GM12878 (cell line): Measurements from ENCODE around the gene DHRS1. TPM values are rescaled to one million over a fixed set of nuclear protein-coding genes. Genes with fewer than 3 reads are reported as not detected.

Source experiments
- ATAC-seq: fragments of 200-7000 bp; cut with Tn5 transposase; 3 replicates; pipeline ENCODE4 v1.9.1; 2020; ENCODE audit warnings: mild to moderate bottlenecking, moderate library complexity
- BruUV-seq: library from RNA; stranded (reverse); fragments of 400-500 nt; replicated peaks from 2 replicates; lab custom pipeline; 2021; lab: Mats Ljungman, UMichigan
- CTCF ChIA-PET: fragments of 300-600 bp; sonication (Branson Sonifier 250); formaldehyde crosslinking; extraction: SDS; loops from one replicate; lab custom pipeline; 2021; ENCODE audit warnings: inconsistent platforms; lab: Yijun Ruan, JAX
- POLR2A ChIA-PET: fragments of 350-600 bp; formaldehyde crosslinking; extraction: SDS; loops from one replicate; lab custom pipeline; 2021; ENCODE audit warnings: inconsistent platforms; lab: Charles Lee
- RAD21 ChIA-PET: fragments of 300-600 bp; sonication (Branson Sonifier 250); formaldehyde crosslinking; loops from one replicate; lab custom pipeline; 2023; ENCODE audit warnings: antibody characterized with exemption; ENCODE audit not compliant: unreplicated experiment; lab: Charles Lee
- SMC1A ChIA-PET: fragments of 300-600 bp; sonication (Branson Sonifier 250); formaldehyde crosslinking; loops from one replicate; lab custom pipeline; 2023; ENCODE audit not compliant: unreplicated experiment, uncharacterized antibody; lab: Charles Lee
- DNase-seq: peaks from one replicate; pipeline ENCODE4 v3.0.0-alpha.2; 2011; ENCODE audit warnings: low read depth, low spot score
- FAIRE-seq: peaks from 3 replicates; lab custom pipeline; 2011; peaks lifted over from hg19 to GRCh38; lab: Jason Lieb, UNC
- H2AFZ ChIP-seq: 2 replicates; pipeline ENCODE4 v1.6.0; 2011; ENCODE audit warnings: low read depth, low read length, control low read depth; ENCODE audit not compliant: control insufficient read depth
- H3K27ac ChIP-seq: 2 replicates; pipeline ENCODE4 v1.5.1; 2011; ENCODE audit warnings: control low read depth; ENCODE audit not compliant: control insufficient read depth, insufficient read depth
- H3K27me3 ChIP-seq, 2 experiments: replicated peaks in 1 of 2; 2 replicates each; pipeline versions ENCODE4 v1.6.0 to v1.6.1; 2011; ENCODE audit warnings: low read length in 1 of 2; ENCODE audit not compliant: control insufficient read depth in 2 of 2, insufficient read depth in 2 of 2
- H3K36me3 ChIP-seq, 2 experiments: 2 replicates each; pipeline ENCODE4 v1.5.1; 2011; ENCODE audit warnings: low read length in 1 of 2; ENCODE audit not compliant: control insufficient read depth in 2 of 2, insufficient read depth in 2 of 2
- H3K4me1 ChIP-seq: 2 replicates; pipeline ENCODE4 v1.6.1; 2011; ENCODE audit warnings: mild to moderate bottlenecking, low read length, moderate library complexity, mixed read lengths; ENCODE audit not compliant: control insufficient read depth, insufficient read depth
- H3K4me2 ChIP-seq: 2 replicates; pipeline ENCODE4 v1.6.0; 2011; ENCODE audit warnings: control low read depth; ENCODE audit not compliant: control insufficient read depth, insufficient read depth
- H3K4me3 ChIP-seq: fragments of 200-600 bp; sonication (generic); 2 replicates; pipeline ENCODE4 v1.5.1; 2016
- H3K79me2 ChIP-seq: 2 replicates; pipeline ENCODE4 v1.6.0; 2011; ENCODE audit warnings: low read length; ENCODE audit not compliant: control insufficient read depth, insufficient read depth
- H3K9ac ChIP-seq: 2 replicates; pipeline ENCODE4 v1.8.0; 2011; ENCODE audit warnings: low read length, control low read depth, mixed read lengths; ENCODE audit not compliant: control insufficient read depth, insufficient read depth
- H3K9me3 ChIP-seq: replicated peaks from 3 replicates; pipeline ENCODE4 v1.5.1; 2011; ENCODE audit warnings: mild to moderate bottlenecking, low read length; ENCODE audit not compliant: control insufficient read depth, insufficient read depth
- H4K20me1 ChIP-seq: 2 replicates; pipeline ENCODE4 v1.6.0; 2011; ENCODE audit not compliant: control insufficient read depth, insufficient read depth
- ATF2 ChIP-seq: IDR thresholded peaks from 2 replicates; pipeline ENCODE4 v1.6.1; 2012; ENCODE audit warnings: low read length, inconsistent platforms
- BMI1 ChIP-seq: fragments of 450-650 bp; IDR thresholded peaks from 2 replicates; pipeline ENCODE4 v1.6.1; 2016; ENCODE audit warnings: mild to moderate bottlenecking, moderate library complexity, borderline replicate concordance
- DPF2 ChIP-seq: fragments of 450-650 bp; IDR thresholded peaks from 2 replicates; pipeline ENCODE4 v1.6.1; 2017; ENCODE audit warnings: mild to moderate bottlenecking
- FOXK2 ChIP-seq: fragments of 450-650 bp; IDR thresholded peaks from 2 replicates; pipeline ENCODE4 v1.6.1; 2017; ENCODE audit warnings: mild to moderate bottlenecking, moderate library complexity
- NKRF ChIP-seq: fragments of 450-650 bp; conservative IDR thresholded peaks from 2 replicates; pipeline ENCODE4 v1.6.1; 2017; ENCODE audit warnings: mild to moderate bottlenecking, moderate library complexity
- POLR2A ChIP-seq: IDR thresholded peaks from 2 replicates; pipeline ENCODE4 v1.6.1; 2011; ENCODE audit warnings: low read depth, mild to moderate bottlenecking, low read length
- POLR2AphosphoS2 ChIP-seq: IDR thresholded peaks from 2 replicates; pipeline ENCODE4 v1.6.1; 2011; ENCODE audit warnings: low read depth, mild to moderate bottlenecking, low read length, improper control_type of control experiment, moderate library complexity
- RB1 ChIP-seq: fragments of 450-650 bp; formaldehyde crosslinking; IDR thresholded peaks from 2 replicates; pipeline ENCODE4 v1.6.1; 2017; ENCODE audit warnings: mild to moderate bottlenecking, borderline replicate concordance
- SIN3A ChIP-seq: IDR thresholded peaks from 2 replicates; pipeline ENCODE4 v1.6.1; 2012; ENCODE audit warnings: low read depth, low read length, improper control_type of control experiment
- SKIL ChIP-seq: fragments of 450-650 bp; IDR thresholded peaks from 2 replicates; pipeline ENCODE4 v1.6.1; 2017; ENCODE audit warnings: mild to moderate bottlenecking, low read depth, inconsistent platforms; ENCODE audit not compliant: poor library complexity, severe bottlenecking
- ZBED1 ChIP-seq: IDR thresholded peaks from 2 replicates; pipeline ENCODE4 v1.6.1; 2016; ENCODE audit warnings: borderline replicate concordance
- ZNF687 ChIP-seq: fragments of 450-650 bp; IDR thresholded peaks from 2 replicates; pipeline ENCODE4 v1.6.1; 2017; ENCODE audit warnings: mild to moderate bottlenecking, moderate library complexity
- WGBS: methylation state at CpG from one replicate; pipeline ENCODE4 v1.1.6; 2016; ENCODE audit warnings: low lambda C conversion rate; ENCODE audit not compliant: insufficient replicate concordance, insufficient coverage; ENCODE audit errors: missing lambda C conversion rate; 5-methylcytosine and 5-hydroxymethylcytosine counted together
- in situ Hi-C: fragments of 300-500 bp; cut with MboI; formaldehyde crosslinking; loops from 9 replicates; pipeline ENCODE4 v1.14.3; 2018; ENCODE audit warnings: mixed read lengths
- intact Hi-C: fragments of 100-400 bp; cut with micrococcal nuclease; formaldehyde crosslinking; loops from one replicate; pipeline ENCODE4 v1.14.2; 2022; ENCODE audit not compliant: unreplicated experiment
- polyA plus RNA-seq, 11 experiments: library from polyadenylated mRNA; depleted of rRNA in 4 of 11; unstranded in 6 of 11; stranded (reverse) in 5 of 11; fragments of >200 nt; fragmentation: Nextera tagmentation in 4 of 11; fragmentation: Illumina TruSeq in 1 of 11; extraction: Ambion mirVana in 4 of 11; extraction: Trizol in 1 of 11; gene quantifications; 1 replicate in 1 of 11; 2 replicates in 10 of 11; pipeline versions ENCODE4 v1.2.1 to v1.2.3, GENCODE V29; 2011 to 2016; ENCODE audit warnings: inconsistent platforms in 2 of 11, missing spikeins in 2 of 11, low read depth in 1 of 11
- total RNA-seq, 4 experiments: library from RNA; depleted of rRNA in 3 of 4; stranded (reverse); fragments of >200 nt in 3 of 4; fragmentation: Illumina TruSeq in 1 of 4; extraction: Trizol in 1 of 4; gene quantifications; 2 replicates each; pipeline versions ENCODE4 v1.2.1 to v1.2.3, GENCODE V29; 2013 to 2021

DHRS1 gene
- total and polyA plus RNA-seq, 10 of the 15 experiments (the other 5 are each of a cell fraction or from before 2014, with no cell fraction given), result 12.1 to 45.0 (median 25.7) TPM

- Histone ChIP-seq H3K79me2 (no peaks in the 10 kb centered on the region), H3K9ac (no peak overlapping the region), H3K27ac (no peak overlapping the region), H3K9me3 (no peaks in the 10 kb centered on the region), H3K4me1 (peaks cover 32% of the 10 kb centered on the region), H2AFZ (no peak overlapping the region), H3K36me3 (peaks cover 0 to 3% of the 10 kb centered on the region in 2 experiments; a peak in 2 of 4 replicates), H3K27me3 (no peaks in the 10 kb centered on the region), H4K20me1 (no peaks in the 10 kb centered on the region), H3K4me2 (no peak overlapping the region), H3K4me3 (no peak overlapping the region)
- SMC1A ChIA-PET, result interaction anchor here (1.1 to 1.8 kb wide), 4 partner anchors 19 to 185 kb away, joined by 3 to 9 read pairs (median 4); partner anchors contain the start of gene RABGGTA
- 100% methylated on average over 1 of the region's 1 CpG for WGBS
- BruUV-seq, result no TSS peak
- ATAC-seq (no peak), DNase-seq (no peak), FAIRE-seq (no peak)
- POLR2A ChIA-PET, result interaction anchor here (0.6 to 3.4 kb wide), 3 partner anchors 9 to 81 kb away, joined by 3 to 18 read pairs (median 7); partner anchors contain the start of gene RABGGTA
- CTCF ChIA-PET, result interaction anchor here (0.6 to 3.3 kb wide), 8 partner anchors 9 to 114 kb away, joined by 3 to 21 read pairs (median 4); partner anchors contain the start of genes CIDEB and TINF2
- in situ Hi-C loops, result no loop called here
- intact Hi-C loops, result no loop called here
- RAD21 ChIA-PET, result interaction anchor here (0.7 to 1.9 kb wide), 3 partner anchors 19 to 82 kb away, joined by 3 to 7 read pairs (median 4); partner anchors contain the start of gene RABGGTA
- no peak for TF ChIP-seq ATF2
- no peak for TF ChIP-seq RB1
- TF ChIP-seq POLR2A, result no peak
- TF ChIP-seq DPF2, result no peak
- no peak for TF ChIP-seq FOXK2
- no peak for TF ChIP-seq SIN3A
- TF ChIP-seq NKRF, result no peak
- no peak for TF ChIP-seq POLR2AphosphoS2
- TF ChIP-seq SKIL, result no peak
- TF ChIP-seq BMI1, result no peak
- TF ChIP-seq ZBED1, result no peak
- TF ChIP-seq ZNF687, result no peak
Measured at GRCh38 chr14:24251880-24252288, 47.7 kb downstream of the DHRS1 start.
